Measurements from ENCODE around the gene CDH4.
A peak's percentile ranks its signal among the peaks of the same experiment; 100 is the strongest.
"Not testable (repeated sequence)": the region's sequence is repeated elsewhere in the genome, so short reads cannot be mapped to it uniquely, and the experiment has no call there.

The CDH4 gene

DNA sequence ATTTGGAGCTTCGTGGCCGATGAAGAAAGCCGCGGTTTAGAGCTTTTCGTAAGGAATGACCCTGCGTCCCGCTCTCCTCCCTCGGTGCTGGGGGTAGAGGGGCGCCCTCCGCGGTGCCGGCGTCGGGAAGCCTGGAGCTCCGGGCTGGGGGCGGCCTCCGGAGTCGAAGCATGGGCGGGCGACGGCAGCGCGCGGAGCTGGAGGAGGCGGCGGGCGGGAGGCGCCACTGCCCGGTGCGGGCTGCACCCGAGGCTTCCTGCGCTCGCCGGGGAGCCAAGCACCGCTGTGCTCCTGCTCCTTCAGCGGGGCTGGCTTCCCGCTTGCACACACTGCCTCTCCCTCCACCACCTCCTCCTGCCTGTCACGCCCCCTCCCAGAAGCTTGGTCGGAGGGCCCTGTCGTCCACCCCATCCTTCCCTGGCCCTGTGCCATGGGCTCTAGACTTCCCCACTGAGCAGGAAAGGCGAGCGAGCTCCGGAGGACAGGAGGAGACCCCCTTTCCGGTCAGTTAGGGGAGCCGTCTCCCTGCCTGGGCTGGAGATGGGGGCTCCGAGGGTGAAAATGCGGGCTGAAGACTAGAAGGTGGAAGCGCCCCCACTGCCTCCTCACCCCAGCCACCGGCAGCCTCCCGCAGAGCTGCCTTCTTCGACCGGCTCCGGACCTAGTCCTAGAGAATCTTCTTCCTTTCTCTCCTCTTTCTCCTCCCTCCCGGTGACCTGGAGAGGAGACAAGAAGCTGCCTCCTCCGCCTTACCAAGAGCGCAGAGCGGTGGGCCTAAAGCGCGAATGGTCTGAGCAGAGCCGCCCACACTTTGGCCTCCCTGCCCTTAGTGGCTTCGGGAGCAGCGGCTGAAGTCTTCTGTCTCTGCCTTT, 1.8 kb downstream of the CDH4 start:
- no peak for DNase-seq

DNA sequence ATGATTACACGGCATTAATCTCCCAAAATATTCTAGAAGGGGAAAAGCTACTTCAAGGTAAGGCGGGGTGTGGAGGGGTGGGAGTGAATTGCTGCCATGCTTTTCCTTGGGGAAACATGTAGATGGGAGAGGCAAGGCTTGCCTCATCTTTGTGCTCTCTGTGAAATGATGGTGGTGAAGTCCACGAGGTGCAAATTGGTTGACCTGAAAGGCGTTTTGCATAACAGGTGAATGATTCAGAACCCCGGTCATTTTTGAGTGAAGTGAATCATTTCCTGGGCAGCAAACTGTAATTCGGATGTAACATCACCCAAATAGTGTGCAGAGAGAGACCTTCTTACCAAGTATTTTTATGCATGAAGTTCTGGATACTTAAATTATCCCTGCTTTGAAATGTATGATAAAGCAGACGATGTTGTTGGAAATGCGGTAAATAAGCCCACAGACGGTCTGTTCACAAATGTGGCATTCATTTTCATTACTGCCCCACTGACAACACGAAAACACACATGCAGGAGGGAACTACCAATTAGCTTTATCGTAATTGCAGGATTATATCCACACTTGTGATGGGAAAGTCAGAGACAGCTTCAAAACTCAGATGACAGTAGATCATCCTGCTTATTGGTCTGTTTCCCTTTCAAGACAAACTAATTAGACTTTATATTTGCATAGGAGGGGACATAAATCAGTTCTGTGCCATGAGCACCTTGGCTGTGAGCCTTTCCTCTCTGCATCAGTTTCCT, 3.0 kb downstream of the CDH4 start:
- DNase-seq = no peak

GRCh38 chr20:61256365-61256764, 4.3 kb downstream of the CDH4 start:
- DNase-seq = no peak

GRCh38 chr20:61256824-61257223, 4.8 kb downstream of the CDH4 start:
- no peak for DNase-seq

GRCh38 chr20:61257611-61258010, 5.5 kb downstream of the CDH4 start:
- no peak for DNase-seq

- no peak for DNase-seq
These were observed 7.7 kb downstream of the CDH4 start for GRCh38 chr20:61259741-61260140.

- DNase-seq = no peak
These were observed 8.8 kb downstream of the CDH4 start for GRCh38 chr20:61260905-61261304.

GRCh38 chr20:61262036-61262435, 10.0 kb downstream of the CDH4 start:
- no peak for DNase-seq

DNA sequence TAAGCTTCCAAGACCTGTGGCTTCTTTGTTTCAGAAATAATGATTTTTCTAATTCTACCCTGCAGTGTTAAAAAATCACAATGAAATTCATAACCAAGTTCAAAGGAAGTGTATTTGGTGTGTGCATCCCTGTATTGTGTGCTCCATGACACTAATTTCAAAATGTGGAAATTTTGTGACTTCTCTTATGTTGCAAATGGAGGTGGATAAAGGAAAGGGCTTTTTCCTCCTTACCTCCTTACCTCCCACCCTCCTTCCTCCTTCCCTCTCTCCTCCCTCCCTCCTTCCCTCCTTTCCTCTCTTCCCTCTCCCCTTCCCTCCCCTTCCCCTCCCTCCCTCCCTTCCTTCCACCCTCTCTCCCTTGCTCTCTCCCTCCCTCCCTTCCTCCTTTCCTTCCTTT, 10.5 kb downstream of the CDH4 start:
- no peak for DNase-seq

DNA sequence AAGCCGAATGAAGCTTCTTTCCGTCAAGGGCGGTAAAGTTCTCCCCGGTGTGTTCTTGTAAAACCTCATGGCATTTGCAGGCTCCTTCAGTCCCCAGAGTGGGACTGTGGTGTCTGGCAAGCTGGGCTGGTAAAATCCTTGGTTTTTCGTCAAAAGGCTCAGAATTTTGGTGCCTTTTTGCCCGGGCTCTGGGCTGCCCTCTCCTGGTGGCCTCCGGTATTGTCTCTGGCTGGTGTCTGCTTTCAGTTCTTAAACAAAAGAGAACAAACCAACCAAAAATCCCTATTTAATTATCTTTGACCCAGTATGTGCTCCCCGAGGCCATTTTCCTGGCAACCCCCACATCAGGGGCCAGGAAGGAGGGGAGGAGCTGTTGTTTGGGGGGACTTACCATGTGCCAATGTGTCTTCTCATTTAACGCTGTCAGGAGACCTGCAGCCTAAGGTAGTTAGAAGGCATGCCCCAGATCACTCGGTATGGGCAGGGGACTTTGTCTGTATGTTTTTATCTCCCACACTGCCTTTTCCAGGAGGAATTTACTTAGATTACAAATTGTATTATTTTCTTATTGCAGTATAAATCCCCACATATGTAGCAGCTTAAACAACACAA, 11.1 kb downstream of the CDH4 start:
- peak; percentile 12 for DNase-seq

GRCh38 chr20:61263938-61264337, 11.9 kb downstream of the CDH4 start:
- DNase-seq = no peak

DNA sequence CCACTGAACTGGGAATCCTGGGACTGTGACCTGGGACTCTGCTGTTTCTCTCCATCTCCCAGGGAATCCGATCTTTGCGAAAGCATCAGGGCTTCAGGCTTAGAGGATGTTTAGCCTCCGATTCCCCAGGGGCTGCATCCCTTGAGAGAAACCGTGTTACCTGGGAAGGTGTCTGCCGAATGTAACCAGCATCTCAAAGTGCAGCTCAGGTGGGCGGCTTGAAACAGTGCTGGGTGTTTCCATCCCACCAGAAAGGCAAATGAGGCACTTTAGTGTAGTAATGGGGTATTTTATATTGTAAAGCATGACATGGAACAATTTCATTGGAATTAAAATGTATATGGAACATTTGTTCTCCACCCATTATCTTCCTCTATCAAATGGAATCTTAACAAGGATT, 15.2 kb downstream of the CDH4 start:
- no peak for DNase-seq

DNA sequence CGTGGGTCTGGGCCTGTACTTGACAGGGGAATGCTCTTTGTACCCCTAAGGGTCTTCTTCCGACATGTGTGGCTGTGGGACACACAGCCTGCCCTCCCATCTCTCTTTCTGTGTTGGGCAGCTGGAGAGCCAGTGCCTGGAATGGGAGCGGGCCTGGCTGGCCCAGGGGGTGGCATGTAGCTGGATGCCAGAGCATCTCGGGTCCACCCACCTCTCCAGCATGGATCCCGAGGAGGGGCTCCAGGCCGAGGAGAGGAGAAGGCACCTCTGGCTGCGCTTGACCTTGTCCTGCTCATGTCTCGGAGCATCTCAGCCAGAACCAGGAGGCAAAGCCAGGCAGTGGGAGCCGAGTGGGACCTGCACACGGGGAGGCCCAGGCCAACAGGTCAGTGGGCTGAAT, 16.0 kb downstream of the CDH4 start:
- no peak for DNase-seq

- DNase-seq = no peak
These were observed 19.5 kb downstream of the CDH4 start for GRCh38 chr20:61271312-61272231.

DNA sequence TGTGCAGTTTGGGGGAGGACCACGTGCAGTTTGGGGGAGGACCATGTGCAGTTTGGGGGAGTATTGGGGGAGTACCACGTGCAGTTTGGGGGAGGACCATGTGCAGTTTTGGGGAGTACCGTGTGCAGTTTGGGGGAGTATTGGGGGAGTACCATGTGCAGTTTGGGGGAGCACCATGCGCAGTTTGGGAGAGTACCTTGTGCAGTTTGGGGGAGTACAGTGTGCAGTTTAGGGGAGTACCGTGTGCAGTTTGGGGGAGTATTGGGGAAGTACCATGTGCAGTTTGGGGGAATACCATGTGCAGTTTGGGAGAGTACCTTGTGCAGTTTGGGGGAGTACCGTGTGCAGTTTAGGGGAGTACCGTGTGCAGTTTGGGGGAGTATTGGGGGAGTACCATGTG, 21.0 kb downstream of the CDH4 start:
- DNase-seq = not testable (repeated sequence)

DNA sequence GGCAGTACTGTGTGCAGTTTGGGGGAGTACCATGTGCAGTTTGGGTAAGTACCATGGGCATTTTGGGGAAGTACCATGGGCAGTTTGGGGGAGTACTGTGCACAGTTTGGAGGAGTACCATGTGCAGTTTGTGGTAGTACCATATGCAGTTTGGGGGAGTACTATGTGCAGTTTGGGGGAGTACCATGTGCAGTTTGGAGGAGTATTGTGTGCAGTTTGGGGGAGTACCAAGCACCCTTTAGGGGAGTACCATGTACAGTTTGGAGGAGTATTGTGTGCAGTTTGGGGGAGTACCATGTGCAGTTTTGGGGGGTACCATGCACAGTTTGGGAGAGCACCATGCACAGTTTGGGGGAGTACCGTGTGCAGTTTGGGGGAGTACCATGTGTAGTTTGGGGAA, 21.6 kb downstream of the CDH4 start:
- DNase-seq = not testable (repeated sequence)

DNA sequence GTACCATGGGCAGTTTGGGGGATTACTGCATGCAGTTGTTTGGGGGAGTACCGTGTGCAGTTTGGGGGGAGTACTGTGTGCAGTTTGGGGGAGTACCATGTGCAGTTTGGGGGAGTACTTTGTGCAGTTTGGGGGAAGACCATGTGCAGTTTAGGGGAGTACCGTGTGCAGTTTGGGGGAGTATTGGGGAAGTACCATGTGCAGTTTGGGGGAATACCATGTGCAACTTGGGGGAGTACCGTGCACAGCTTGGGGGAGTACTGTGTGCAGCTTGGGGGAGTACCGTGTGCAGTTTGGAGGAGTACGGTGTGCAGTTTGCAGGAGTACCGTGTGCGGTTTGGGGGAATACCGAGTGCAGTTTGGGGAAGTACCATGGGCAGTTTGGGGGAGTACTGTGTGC, 22.3 kb downstream of the CDH4 start:
- DNase-seq = no peak

- no peak for DNase-seq
These were observed 26.2 kb downstream of the CDH4 start for GRCh38 chr20:61278296-61278695.

GRCh38 chr20:61279621-61280150, 27.6 kb downstream of the CDH4 start:
- DNase-seq = no peak

DNA sequence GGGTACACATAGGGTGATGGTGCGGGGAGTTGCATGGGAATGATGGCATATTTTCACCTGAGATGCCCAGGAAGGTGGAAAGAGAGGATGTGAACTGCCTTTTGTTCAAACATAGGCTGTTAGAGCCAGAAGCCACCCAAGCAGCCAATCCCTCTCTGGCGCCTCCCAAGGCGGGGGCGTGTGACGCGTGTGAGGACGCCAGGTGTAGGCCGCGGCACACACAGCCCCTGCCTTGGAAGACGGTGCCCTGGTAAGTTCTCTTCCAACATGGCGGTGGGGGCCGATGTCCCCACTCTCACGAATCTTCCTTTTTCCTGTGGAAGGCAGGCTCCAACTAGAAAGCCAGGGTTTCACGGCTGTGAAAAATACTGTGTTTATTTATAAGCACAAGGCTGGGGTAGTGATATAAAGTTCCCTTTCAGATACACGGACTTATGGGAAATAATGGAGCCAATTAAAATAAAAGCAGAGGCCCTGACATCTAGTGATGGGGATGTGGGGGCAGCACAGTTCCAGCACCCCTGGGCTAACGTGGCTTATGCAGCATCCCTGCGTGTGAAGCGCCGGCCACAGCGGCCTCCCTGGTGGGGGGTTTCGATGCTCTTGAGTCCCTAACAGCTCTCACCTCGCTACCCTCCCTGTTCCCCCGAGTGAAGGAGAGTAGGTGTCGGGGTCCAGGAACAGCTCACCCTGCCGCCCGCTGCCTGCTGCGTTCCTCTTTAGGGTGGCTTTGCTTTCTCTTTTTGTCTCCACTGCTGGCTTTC, 28.3 kb downstream of the CDH4 start:
- no peak for DNase-seq

DNA sequence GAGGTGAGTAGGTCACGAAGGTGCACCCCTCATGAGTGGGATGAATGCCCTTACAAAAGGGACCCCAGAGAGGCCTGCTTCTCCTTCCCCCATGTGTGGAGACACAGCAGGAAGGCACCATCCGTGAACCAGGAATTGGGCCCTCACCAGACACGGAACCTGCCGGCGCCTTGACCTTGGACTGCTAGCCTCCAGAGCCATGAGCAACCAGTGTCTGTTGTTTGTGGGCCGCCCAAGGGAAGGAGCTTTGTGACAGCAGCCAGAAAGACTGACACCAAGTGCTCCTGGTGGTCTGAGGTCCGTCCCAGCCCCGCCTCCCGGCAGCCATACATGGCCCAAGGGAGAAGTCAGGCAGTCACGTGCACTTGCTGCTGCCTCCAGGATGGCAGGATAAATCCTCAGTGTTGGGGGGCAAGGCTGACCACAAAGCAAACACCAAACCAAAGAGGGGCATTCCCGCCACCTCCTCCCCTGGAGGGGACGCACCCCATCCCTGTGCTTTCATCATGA, 29.3 kb downstream of the CDH4 start:
- DNase-seq = no peak
